Measurements from ENCODE around the gene RARA.

DNA sequence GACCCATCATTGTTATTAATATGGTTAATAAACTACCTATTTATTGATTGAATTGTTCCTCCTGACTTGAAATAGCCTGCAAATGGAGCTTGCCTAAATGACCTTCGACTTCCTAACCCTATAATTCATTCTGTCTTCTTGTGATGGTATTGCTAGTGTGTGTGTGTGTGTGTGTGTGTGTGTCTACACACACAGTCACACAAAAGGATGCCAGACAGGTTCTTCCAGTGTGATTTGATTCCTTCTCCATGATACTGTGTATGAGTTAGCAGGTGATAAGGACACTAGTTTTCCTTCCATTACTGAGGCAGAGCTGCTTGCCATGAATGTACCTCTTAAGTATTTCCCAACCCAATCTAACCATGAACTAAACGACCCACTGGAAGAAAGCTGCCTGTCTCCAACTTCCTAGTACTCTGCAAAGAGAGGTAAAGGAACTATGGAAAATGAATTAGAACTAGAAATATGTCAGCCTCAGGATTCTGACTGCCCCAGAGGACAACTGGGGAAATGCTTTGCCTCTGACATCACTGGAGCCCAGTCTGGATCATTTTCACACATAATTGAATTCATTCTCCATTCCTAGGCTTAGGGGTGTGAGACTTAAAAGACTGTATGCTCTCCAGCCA is 24.8 kb upstream of the RARA start:
- no peak for TF ChIP-seq EZH2 (IDR thresholded peaks at IDR 0.05; ENCODE audit: borderline replicate concordance, low read depth, low read length, severe bottlenecking)
- TF ChIP-seq, protein P1, sequence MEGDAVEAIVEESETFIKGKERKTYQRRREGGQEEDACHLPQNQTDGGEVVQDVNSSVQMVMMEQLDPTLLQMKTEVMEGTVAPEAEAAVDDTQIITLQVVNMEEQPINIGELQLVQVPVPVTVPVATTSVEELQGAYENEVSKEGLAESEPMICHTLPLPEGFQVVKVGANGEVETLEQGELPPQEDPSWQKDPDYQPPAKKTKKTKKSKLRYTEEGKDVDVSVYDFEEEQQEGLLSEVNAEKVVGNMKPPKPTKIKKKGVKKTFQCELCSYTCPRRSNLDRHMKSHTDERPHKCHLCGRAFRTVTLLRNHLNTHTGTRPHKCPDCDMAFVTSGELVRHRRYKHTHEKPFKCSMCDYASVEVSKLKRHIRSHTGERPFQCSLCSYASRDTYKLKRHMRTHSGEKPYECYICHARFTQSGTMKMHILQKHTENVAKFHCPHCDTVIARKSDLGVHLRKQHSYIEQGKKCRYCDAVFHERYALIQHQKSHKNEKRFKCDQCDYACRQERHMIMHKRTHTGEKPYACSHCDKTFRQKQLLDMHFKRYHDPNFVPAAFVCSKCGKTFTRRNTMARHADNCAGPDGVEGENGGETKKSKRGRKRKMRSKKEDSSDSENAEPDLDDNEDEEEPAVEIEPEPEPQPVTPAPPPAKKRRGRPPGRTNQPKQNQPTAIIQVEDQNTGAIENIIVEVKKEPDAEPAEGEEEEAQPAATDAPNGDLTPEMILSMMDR (IDR thresholded peaks at IDR 0.05; ENCODE audit: borderline replicate concordance, extremely low read depth, low read length, poor library complexity, severe bottlenecking) = no peak
